Chondrocyte (in vitro differentiated cells): Measurements from ENCODE around the gene TCAIM. TPM values are rescaled to one million over a fixed set of nuclear protein-coding genes. Genes with fewer than 3 reads are reported as not detected.

Source experiments
- DNase-seq: peaks from one replicate; pipeline ENCODE4 v3.0.0; 2021; ENCODE audit warnings: mixed read lengths, low spot score
- H3K27ac Mint-ChIP-seq: one replicate; pipeline ENCODE4 v1.8.0; 2021; ENCODE audit warnings: mild to moderate bottlenecking, moderate library complexity, mixed read lengths; ENCODE audit not compliant: unreplicated experiment
- H3K27me3 Mint-ChIP-seq: 2 replicates; pipeline ENCODE4 v1.8.0; 2021; ENCODE audit warnings: low read depth, mixed read lengths
- H3K36me3 Mint-ChIP-seq: 2 replicates; pipeline ENCODE4 v1.8.0; 2021; ENCODE audit warnings: low read depth, mixed read lengths
- H3K4me1 Mint-ChIP-seq: 2 replicates; pipeline ENCODE4 v1.8.0; 2021; ENCODE audit warnings: low read depth, mild to moderate bottlenecking, mixed read lengths
- H3K4me3 Mint-ChIP-seq: one replicate; pipeline ENCODE4 v1.8.0; 2021; ENCODE audit warnings: mild to moderate bottlenecking, moderate library complexity, mixed read lengths; ENCODE audit not compliant: unreplicated experiment
- H3K9me3 Mint-ChIP-seq: 2 replicates; pipeline ENCODE4 v1.8.0; 2021; ENCODE audit warnings: low read depth, mixed read lengths
- total RNA-seq: library from RNA; stranded (reverse); gene quantifications from 3 replicates; pipeline ENCODE4 v1.2.1, GENCODE V29; 2021
- TF ChIP-seq, protein P1 (sequence below): fragments of 200-600 bp; sonication (generic); IDR thresholded peaks from 2 replicates; pipeline ENCODE4 v1.5.0; 2021; ENCODE audit warnings: antibody characterized with exemption, mild to moderate bottlenecking, moderate library complexity

TCAIM gene
- total RNA-seq, 1 donor from 2014 or later = 24.1 TPM

DNA sequence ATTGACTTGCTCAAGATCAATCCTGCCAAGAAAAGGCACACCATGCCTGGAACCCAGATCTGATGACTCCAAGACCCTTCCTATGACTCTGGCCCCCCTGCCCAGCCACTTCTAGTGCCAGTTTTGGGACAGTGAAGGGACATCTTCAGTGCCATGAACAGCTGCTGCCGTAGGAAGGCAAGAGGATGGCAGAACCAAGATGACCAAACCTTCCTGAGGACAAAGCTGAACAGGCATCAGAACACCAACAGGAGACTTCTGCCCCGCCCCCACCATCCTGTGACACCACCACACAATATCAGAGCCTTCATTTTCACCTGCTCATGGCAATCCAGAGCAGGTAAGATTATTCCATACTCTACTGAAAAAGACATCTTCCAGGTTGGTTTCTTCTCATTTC, 105.9 kb downstream of the TCAIM start:
- TF ChIP-seq, protein P1, sequence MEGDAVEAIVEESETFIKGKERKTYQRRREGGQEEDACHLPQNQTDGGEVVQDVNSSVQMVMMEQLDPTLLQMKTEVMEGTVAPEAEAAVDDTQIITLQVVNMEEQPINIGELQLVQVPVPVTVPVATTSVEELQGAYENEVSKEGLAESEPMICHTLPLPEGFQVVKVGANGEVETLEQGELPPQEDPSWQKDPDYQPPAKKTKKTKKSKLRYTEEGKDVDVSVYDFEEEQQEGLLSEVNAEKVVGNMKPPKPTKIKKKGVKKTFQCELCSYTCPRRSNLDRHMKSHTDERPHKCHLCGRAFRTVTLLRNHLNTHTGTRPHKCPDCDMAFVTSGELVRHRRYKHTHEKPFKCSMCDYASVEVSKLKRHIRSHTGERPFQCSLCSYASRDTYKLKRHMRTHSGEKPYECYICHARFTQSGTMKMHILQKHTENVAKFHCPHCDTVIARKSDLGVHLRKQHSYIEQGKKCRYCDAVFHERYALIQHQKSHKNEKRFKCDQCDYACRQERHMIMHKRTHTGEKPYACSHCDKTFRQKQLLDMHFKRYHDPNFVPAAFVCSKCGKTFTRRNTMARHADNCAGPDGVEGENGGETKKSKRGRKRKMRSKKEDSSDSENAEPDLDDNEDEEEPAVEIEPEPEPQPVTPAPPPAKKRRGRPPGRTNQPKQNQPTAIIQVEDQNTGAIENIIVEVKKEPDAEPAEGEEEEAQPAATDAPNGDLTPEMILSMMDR = no peak
- Mint-ChIP-seq H3K4me3 (no peak overlapping the region), H3K27me3 (no peaks in the 10 kb centered on the region), H3K36me3 (peaks cover 51% of the 10 kb centered on the region), H3K27ac (no peak overlapping the region), H3K9me3 (peaks cover 24% of the 10 kb centered on the region), H3K4me1 (no peaks in the 10 kb centered on the region)
- DNase-seq = no peak

DNA sequence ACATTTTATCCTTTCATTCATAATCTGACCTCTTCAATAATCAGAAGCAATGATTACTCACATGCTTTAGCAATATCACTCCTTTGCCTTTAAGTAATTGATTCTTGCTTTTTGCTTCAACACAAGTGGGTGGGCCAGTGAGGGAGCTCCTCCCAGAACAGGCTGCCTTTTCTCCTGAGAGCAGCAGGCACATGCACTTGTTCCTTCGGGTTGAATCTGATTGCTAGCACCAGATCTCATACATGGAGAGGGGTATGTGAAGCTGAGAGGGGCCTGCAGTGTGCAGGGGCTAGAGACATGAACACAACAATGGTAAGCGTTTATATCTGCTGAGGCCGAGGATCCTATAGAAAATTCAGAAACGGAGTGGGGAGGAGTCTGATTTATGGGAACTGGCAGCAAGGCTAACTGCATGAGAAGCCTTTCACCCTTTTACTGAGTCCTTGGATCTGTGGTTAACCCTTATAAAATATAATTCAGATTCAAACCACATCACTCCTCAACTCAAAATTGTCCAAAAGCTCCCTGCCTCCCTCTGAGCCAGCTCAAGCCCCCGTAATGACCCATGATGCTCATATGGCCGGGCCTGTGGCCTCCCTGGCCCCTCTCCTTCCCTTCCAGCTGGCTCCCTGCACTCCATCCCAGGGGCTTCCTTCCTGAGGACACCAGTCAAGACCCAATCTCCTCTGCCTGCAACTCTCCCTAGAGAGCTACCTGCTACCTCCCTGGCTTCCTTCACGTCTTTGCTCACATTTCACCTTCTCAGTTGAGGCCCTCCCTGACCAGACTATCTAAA, 106.5 kb downstream of the TCAIM start:
- no peaks in the 10 kb centered on the region for H3K4me1 Mint-ChIP-seq
- peaks cover 54% of the 10 kb centered on the region for H3K36me3 Mint-ChIP-seq
- no peaks in the 10 kb centered on the region for H3K27me3 Mint-ChIP-seq
- H3K27ac Mint-ChIP-seq = no peak overlapping the region
- TF ChIP-seq, protein P1 = no peak
- no peak overlapping the region for H3K4me3 Mint-ChIP-seq
- no peak for DNase-seq
- H3K9me3 Mint-ChIP-seq = peaks cover 24% of the 10 kb centered on the region

DNA sequence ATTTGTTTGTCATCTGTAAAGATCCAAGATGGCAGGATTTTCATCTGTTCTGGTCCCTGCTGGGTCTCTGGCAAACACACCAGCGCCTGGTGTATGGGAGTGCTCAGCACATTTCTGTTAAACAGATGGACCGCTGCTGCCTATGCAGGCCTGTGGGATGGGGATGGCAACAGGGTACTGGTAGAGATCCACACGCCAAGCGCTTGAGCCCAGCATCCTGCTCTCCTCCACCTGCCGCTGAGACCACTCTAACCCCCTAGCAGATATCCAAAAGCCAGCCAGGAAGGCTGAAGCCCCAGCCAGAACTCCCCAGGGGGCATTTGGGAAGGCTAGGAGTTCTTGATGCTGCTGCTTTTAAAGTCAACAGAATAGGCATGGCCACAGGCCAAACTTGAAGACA, 107.2 kb downstream of the TCAIM start:
- H3K4me3 Mint-ChIP-seq = no peak overlapping the region

DNA sequence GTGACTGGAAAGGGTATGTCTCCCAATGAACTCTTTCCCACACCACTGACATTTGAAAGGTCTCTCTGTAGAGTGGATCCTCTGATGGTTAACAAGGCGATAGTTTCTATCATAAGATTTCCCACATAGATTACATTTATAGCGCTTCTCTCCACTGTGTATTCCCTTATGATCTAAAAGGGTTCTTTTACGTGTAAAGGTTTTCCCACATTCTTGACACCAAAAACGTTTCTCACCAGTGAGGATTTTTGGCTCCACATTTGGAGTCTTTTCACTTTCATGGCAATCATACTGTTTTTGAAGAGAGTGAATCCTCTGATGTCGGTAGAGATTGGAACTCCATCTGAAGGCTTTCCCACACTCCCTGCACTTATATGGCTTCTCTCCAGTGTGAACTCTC, 108.4 kb downstream of the TCAIM start:
- Mint-ChIP-seq H3K27ac (no peak overlapping the region), H3K4me3 (no peak overlapping the region), H3K27me3 (no peaks in the 10 kb centered on the region), H3K36me3 (peaks cover 65% of the 10 kb centered on the region), H3K9me3 (peaks cover 24% of the 10 kb centered on the region), H3K4me1 (no peaks in the 10 kb centered on the region)
- TF ChIP-seq, protein P1 = no peak
- no peak for DNase-seq

More for the DNA sequence above, 107.2 kb downstream of the TCAIM start:
- DNase-seq = no peak
- H3K36me3 Mint-ChIP-seq = peaks cover 61% of the 10 kb centered on the region
- no peaks in the 10 kb centered on the region for H3K27me3 Mint-ChIP-seq
- no peaks in the 10 kb centered on the region for H3K4me1 Mint-ChIP-seq
- H3K27ac Mint-ChIP-seq = no peak overlapping the region
- peaks cover 24% of the 10 kb centered on the region for H3K9me3 Mint-ChIP-seq
- TF ChIP-seq, protein P1 = no peak

DNA sequence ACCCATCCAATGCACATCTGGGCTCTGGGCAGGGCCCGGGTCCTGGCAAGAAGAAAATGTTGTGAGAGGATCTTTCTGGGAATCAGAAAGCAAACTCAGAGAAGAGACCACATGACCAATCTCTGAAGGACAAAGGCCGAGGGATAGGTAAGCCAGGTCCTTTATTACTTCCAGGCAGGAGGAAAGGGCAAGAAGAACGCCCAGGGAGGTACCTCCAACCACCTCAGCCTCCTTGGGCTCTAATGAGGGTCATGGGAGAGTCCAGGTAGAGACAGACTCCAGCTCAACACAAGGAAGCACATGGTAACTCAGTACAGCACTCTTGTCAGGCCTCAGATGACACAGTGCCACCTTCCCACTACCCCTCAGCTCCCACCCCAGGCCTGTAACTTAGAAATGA, 112.9 kb downstream of the TCAIM start:
- Mint-ChIP-seq H3K9me3 (peaks cover 24% of the 10 kb centered on the region), H3K4me1 (no peaks in the 10 kb centered on the region), H3K27me3 (no peaks in the 10 kb centered on the region), H3K36me3 (peaks cover 65% of the 10 kb centered on the region), H3K27ac (no peak overlapping the region), H3K4me3 (no peak overlapping the region)
- TF ChIP-seq, protein P1 = no peak
- DNase-seq = no peak
